HG03457 (cell line): ENCODE measurements around the gene AMD1.
"Not testable (repeated sequence)": the region's sequence is repeated elsewhere in the genome, so short reads cannot be mapped to it uniquely, and the experiment has no call there.

ENCODE experiments used
- ATAC-seq: cut with Tn5 transposase; IDR thresholded peaks from one replicate; pipeline ENCODE4 v1.9.1; 2021; ENCODE audit warnings: moderate number of reproducible peaks; ENCODE audit not compliant: unreplicated experiment

Gene AMD1

DNA sequence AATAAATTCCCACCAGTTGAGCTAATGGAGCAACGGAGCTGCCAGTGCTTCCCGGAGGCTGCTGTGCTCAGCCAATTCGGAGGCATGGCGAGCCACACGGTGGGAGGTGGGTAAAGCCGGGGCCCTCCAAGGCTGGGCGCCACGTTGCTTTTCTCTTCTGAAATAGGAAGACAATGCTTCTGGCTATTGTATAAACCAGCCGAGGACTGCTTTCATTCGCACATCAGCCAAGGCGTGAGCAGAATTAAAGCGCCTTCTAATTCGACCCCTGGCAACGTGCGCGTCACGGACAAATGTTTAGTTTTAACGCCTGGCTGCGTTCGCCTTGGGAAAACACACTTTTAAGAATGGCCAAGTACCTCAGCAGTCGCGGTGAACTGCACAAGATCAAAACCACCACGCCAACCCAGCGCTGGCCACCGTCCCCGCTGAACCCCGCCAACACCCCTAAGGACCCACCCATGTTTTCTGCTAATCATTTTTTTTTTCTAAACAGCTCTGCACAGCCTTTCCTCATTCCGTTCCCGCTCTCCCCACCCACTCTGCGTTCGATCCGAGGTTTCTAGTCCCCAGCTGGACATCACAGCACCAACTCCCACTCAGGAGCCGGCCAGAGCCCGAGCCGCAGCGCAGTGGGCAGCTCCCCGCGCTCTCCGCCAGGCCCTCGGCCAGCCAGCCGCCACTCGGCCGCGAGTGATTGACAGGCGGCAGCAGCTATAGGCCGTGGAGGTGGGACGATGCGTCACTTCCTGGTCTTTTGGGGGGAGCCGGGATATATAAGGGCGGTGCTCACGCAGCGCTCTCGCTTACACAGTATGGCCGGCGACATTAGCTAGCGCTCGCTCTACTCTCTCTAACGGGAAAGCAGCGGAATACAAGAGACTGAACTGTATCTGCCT, at the start of gene AMD1:
Gene AMD1, plus strand, starts transcription at position 805 of the 899 bp plus-strand sequence. CDS start 321 bp downstream, outside the sequence.
- ATAC-seq, result peak; percentile 65

DNA sequence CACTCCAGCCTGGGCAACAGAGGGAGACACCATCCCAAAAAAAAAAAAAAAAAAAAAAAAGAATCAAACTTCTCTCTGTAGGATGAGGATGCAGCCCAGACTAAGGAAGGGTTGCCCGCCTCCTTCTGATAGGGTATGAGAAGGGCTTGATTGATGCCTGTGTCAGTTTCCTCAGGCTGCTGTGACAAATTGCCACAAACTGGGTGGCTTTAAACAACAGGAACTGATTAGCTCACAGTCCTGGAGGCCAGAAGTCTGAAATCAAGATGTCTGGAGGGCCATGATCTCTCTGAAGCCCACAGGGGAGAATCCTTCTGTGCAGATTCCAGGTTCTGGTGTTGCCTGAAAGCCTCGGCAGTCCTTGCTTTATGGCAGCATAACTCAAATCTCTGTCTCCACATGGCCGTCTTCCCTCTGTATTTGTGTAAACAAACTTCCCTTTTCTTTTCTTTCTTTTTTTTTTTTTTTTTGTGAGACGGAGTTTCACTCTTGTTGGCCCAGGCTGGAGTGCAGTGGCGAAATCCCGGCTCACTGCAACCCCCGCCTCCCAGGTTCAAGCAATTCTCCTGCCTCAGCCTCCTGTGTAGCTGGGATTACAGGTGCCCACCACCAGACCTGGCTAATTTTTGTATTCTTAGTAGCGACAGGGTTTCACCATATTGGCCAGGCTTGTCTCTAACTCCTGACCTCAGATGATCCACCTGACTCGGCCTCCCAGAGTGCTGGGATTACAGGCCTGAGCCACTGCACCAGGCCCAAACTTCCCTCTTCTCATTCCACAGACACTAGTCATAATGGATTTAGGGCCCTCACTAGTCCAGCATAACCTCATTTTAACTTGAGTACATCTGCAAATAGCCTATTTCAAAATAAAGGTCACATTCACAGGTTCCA, 48.1 kb upstream of the AMD1 start:
- no peak for ATAC-seq

DNA sequence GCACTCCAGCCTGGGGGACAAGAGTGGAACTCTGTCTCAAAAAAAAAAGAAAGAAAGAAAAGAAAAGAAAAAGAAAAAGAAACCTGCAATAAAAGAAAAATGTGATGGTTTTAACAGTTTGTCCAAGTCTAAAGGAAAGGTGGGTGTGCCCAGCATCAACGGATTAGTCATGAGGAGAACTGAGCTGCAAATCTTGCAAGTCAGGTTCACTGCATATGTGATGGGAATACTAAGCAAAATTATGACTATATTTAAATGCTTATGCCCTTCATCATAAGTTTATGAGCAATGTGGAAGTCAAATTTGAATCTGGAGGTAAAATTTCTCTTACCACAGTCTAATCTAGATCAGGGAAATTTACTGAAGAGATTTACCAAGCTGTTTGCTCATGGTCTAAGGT, 46.2 kb upstream of the AMD1 start:
- ATAC-seq, result no peak

DNA sequence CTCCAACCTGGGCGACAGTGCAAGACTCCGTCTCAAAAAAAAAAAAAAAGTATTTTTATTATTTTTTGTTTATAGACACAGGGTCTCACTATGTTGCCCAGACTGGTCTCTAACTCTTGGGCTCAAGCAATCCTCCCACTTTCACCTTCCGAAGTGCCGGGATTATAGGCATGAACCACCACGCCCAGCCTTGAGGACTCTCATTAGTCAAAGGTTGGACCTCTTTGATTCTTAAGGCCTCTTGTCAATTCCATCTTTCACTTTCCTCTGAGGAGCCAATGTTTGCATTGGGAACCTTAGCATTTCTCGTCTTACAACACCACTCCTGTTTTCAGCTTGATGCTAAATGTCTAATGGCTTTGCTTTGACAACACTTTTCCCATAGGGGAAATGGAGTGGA, 43.2 kb upstream of the AMD1 start:
- ATAC-seq, result no peak

DNA sequence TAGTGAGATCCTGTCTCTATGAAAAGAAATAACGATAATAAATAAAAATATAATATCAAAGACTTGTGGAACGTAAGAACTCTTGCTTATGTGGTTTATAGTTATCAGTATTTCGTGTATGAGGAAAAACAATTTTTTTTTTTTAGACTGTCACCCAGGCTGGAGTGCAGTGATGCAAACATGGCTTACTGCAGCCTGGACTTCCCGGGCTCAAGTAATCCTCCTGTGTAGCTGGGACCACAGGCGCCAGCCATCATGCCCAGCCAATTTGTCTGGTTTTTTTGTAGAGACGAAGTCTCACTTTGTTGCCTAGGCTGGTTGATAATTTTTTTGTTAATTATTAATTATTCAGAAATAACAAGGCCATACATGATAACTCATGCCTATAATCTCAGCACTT, 40.8 kb upstream of the AMD1 start:
- ATAC-seq, result no peak

DNA sequence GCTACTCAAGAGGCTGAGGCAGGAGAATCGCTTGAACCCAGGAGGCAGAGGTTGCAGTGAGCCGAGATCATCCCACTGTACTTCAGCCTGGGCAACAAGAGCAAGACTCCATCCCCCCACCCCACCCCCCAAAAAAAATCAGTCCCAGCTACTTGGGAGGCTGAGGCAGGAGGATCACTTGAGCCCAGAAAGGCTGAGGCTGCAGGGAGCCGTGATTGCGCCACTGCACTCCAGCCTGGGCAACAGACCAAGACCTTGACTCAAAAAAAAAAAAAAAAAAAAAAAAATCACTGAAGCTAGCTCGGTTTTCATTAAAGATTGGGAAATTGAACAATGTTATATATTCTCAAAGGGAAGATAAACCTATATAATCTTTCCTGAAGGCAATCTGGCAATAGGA, 38.8 kb upstream of the AMD1 start:
- ATAC-seq, result not testable (repeated sequence)

DNA sequence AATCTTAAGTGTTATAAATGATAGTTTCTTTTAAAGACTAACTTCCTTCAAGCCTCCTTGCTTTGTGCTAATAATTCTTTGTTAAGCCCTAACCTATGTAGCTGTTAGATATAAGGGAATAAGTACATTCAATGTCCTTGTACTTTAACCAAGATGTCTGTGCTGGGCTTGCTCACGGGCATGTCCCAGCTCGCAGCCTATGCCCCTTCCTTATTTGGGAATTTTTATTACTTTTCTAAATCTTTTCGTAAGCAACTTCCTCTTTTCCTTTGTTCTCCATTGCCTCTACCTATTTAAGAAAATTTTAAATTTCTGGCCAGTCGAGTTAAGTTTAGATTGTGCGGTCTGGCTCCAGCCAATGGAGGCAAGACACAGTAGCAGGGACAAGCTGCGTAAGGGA, 33.3 kb upstream of the AMD1 start:
- no peak for ATAC-seq

DNA sequence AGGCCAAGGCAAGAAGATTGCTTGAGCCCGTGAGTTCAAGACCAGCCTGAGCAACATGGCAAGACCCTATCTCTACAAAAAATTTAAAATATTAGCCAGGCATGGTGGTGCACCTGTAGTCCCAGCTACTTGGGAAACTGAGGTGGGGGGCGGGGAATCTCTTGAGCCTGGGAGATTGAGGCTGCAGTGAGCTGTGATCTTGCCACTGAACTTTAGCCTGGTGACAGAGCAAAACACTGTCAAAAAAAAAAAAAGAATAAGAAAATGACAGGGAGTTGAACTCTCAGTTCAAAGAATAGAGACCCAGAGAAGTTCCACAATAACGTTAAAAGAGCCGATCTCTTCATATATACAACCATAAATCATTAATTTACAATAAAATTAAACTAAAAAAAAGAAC, 24.8 kb upstream of the AMD1 start:
- no peak for ATAC-seq

DNA sequence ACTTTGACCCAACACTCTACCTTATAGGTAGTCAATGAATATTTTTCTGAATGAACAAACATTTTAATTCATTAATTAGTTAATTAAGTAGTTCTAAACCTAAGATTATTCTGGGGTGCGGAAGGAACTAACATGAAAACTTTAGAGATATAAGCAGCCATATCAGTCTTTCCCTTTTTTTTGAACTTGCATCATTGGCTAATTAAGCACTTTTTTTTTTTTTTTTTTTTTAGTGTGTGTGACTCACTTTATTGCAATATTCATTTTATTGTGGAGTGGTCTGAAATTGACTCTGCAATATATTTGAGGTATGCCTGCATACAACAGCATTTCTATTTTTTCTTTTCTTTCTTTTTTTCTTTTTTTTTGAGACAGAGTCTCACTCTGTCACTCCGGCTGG, 21.8 kb upstream of the AMD1 start:
- no peak for ATAC-seq

DNA sequence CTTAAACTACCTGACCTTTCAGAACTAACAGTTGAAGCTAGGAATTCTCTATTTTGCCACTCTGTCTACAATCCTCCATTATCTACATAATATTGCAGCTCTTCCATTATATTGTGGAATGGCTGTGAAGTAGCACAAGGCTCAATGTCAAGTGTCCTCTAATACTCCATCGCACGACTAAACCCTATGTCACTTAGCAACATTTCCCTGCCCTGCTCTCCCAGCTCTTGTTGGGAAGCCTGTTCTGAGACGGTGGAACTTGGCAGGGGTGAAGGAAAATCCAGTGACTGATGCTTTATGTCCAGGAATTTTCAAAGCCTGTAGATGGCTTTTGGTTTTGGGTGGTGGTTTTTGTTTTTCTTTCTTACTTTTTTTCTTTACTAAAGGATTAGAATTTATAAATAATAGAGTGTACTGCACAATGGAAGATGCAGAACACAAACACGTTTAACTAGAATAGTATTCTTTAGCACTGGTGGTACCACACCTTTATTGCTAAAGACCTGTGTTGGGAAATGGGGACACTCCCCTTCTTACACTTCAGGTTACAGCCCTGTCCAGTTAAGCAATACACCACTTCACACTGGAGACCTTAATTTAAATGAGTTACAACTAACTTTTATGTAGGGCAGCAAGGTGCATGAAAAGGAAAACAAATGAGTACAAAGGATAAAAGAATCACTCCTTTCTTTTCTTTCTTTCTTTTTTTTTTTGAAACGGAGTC, 20.7 kb upstream of the AMD1 start:
- no peak for ATAC-seq

DNA sequence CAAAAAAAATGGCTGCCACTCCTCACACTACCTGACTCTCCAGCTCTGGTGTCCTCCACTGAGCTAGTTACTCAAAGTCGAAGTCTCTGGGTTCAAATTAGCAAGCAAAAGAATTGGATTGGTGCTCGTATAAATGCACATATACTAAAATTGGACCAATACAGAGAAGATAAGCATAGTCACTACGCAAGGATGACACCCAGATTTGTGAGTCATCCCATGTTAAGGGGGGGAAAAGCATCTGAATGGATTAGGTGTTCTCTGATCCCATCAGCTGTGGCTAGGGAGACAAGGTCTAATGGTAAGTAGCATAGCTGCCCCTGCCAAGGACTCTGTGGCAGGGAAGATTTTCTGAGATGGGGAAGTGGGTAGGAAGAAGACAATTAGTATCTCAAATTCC, 18.3 kb upstream of the AMD1 start:
- ATAC-seq, result no peak

DNA sequence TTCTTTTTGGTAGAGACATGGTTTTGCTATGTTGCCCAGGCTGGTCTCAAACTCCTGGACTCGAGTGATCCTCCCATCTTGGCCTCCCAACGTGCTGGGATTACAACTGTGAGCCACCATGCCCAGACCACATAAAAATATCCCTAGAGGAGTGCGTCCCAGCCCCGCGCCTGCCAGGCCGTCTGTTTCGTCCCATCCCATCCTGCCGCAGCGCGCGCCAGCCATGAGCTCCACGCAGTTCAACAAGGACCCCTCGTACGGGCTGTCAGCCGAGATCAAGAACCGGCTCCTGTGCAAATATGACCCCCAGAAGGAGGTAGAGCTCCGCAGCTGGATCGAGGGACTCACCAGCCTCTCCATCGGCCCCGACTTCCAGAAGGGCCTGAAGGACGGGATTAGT, 16.6 kb upstream of the AMD1 start:
- ATAC-seq, result no peak

DNA sequence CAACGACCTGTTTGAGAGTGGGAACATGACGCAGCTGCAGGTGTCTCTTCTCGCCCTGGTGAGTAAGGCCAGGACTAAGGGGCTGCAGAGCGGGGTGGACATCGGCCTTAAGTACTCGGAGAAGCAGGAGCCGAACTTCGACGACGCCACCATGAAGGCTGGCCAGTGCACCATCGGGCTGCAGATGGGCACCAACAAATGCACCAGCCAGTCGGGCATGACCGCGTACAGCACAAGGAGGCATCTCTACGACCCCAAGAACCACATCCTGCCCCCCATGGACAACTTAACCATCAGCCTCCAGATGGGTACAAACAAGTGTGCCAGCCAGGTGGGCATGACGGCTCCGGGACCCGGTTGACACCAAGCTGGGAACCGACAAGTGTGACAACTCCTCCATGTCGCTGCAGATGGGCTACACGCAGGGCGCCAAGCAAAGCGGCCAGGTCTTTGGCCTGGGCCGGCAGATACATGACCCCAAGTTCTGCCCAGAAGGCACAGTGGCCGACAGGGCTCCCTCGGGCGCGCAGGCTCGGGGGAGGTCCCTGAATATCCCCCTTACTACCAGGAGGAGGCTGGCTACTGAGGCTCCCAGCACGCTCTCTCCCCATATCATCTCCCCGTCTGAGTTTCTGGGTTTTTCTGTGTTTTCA, 15.9 kb upstream of the AMD1 start:
- ATAC-seq, result no peak

DNA sequence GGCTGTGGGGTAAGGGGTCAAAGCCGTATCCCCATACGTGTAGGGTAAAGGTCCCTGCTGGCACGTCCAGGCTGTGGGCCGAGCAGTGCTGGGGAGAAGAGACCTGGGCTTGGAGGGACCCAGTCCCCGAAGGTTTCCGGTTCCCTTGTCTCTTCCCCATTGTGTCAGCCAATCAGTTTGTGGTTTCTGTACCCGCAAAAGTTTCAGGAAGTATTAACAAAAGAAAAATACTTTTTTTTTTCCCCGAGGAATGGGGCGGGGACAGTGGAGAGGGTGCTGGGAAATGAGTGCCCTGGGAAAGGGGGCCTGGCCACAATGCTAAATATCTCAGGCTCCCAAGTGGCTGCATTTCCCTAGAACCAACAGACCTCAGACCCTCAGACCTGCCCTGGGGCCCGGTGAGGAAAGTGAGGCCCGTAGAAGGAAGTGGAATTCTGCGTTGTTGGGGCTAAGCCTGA, 15.2 kb upstream of the AMD1 start:
- ATAC-seq, result no peak

DNA sequence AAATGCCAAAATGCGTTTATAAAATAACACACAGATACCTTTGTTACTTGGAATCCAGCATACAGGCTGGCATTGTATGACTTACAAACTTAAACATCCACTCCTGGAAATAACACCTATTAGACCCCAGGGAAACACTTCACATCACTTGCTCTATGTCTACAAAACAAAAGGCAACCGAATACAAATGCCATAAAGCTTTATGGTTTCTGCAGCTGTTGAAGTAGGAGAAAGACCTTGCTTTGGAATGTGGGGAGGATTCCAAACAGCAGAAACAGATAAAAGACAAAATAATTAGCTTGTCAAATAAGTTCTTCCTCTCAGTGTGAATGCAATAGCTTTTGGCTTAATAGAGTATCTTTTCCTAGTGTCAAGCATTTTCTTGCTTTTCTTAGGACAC, 9.8 kb upstream of the AMD1 start:
- no peak for ATAC-seq

DNA sequence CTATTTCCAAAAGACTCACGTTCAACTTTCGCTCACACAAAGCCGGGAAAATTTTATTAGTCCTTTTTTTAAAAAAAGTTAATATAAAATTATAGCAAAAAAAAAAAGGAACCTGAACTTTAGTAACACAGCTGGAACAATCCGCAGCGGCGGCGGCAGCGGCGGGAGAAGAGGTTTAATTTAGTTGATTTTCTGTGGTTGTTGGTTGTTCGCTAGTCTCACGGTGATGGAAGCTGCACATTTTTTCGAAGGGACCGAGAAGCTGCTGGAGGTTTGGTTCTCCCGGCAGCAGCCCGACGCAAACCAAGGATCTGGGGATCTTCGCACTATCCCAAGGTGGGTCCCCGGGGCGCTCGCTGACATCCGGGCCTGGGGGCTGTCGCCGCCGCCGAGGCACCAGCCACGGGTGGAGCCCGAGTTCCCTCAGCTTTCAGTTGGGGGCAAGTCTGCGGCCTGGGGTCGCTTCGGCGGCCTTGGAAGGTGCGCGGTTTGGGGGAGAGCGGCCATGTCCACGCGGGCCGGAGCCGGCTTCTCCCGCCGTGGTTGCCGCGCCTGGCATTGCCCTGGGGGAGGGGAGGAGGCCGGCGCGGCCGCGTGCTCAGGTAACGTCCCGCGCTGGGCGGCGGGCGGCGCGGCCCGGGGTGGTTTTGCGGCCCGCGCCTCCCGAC, 429 bp downstream of the AMD1 start:
- ATAC-seq, result no peak

DNA sequence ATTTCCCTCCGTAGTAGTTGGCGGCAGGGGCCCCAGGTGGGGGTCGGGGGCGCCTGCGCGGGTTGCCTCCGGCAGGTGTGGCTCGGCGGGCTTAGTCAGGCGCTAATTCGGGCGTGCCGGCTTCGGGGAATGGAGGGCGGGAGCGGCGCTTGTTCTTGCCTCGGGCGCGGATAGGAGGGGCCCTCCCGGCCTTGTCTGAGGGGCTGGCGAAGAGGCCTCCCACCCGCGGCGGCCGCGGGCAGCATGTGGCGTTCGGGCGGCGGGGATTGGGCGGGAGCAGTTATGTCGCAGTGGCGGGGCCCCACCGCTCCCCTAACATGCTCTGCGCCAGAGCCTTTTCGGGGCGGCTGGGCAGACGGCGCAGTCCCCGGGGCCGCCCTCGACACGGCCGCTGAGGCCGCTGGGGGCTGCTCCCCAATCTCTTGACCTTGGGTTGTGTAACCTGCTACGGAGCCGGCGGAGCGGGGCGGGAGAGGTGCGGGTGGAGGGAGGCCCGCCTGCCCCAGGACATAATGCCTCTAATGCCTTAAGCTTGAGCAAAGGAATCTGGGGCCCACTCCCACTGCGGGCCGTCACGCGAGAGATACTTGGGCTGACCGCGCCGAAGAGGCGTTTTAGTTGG, 1.1 kb downstream of the AMD1 start:
- no peak for ATAC-seq

DNA sequence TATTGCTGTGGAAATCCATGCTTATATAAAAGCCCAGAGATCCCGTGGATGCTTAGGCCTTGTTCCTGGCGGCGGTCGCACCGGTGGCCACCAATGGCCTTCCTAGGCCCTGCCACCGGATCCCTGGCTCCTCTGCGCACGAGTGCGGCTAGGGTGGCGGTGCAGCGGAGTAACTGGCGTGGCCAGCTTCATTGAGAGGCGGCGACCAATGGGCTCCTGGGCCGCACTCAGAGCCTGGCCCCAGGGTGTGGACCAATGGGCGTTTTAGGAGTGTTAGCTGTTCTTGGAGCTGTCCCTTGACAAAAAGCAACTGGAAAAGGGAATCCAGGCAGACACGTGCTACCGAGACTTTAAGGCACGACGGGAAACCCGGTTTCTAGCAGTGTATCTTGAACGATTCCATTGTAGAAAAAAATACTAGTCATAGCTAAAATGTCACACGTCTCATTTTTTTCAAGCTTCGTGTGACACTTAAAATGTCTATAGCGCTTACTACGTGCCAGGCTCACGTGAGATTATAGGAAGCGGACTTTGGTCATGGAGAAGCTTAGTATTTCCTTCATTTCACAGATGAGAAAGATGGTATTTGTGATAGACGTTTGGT, 1.7 kb downstream of the AMD1 start:
- ATAC-seq, result no peak
